GM18870 (cell line): ENCODE measurements around the gene LIG1.

ENCODE experiments used
- ATAC-seq: cut with Tn5 transposase; IDR thresholded peaks from one replicate; pipeline ENCODE4 v1.9.1; 2021; ENCODE audit warnings: moderate library complexity; ENCODE audit not compliant: unreplicated experiment

LIG1 gene

GRCh38 chr19:48182434-48182833 is 12.3 kb upstream of the LIG1 start:
- ATAC-seq = no peak

GRCh38 chr19:48181505-48181904 is 11.4 kb upstream of the LIG1 start:
- no peak for ATAC-seq

GRCh38 chr19:48176226-48176625 is 6.1 kb upstream of the LIG1 start:
- no peak for ATAC-seq

GRCh38 chr19:48175578-48175977 is 5.4 kb upstream of the LIG1 start:
- ATAC-seq = no peak

GRCh38 chr19:48174445-48175030 is 4.4 kb upstream of the LIG1 start:
- no peak for ATAC-seq

- no peak for ATAC-seq
Measured at GRCh38 chr19:48171710-48172109, 1.6 kb upstream of the LIG1 start.

- no peak for ATAC-seq
Measured at GRCh38 chr19:48170817-48171347, 738 bp upstream of the LIG1 start.

GRCh38 chr19:48169578-48169938 is 586 bp downstream of the LIG1 start:
- no peak for ATAC-seq

GRCh38 chr19:48168689-48169088 is 1.5 kb downstream of the LIG1 start:
- ATAC-seq = no peak

- no peak for ATAC-seq
Measured at GRCh38 chr19:48158210-48158790, 11.8 kb downstream of the LIG1 start.

GRCh38 chr19:48154003-48154402 is 16.1 kb downstream of the LIG1 start:
- no peak for ATAC-seq

- no peak for ATAC-seq
Measured at GRCh38 chr19:48152551-48152950, 17.6 kb downstream of the LIG1 start.

- ATAC-seq = no peak
Measured at GRCh38 chr19:48149430-48149829, 20.7 kb downstream of the LIG1 start.

GRCh38 chr19:48148576-48148975 is 21.6 kb downstream of the LIG1 start:
- ATAC-seq = no peak

GRCh38 chr19:48147597-48148175 is 22.5 kb downstream of the LIG1 start:
- no peak for ATAC-seq

- ATAC-seq = no peak
Measured at GRCh38 chr19:48139053-48139452, 31.1 kb downstream of the LIG1 start.

- no peak for ATAC-seq
Measured at GRCh38 chr19:48137411-48137810, 32.7 kb downstream of the LIG1 start.

- ATAC-seq = no peak
Measured at GRCh38 chr19:48136547-48136946, 33.6 kb downstream of the LIG1 start.

GRCh38 chr19:48135411-48135810 is 34.7 kb downstream of the LIG1 start:
- ATAC-seq = no peak

GRCh38 chr19:48133094-48133493 is 37.0 kb downstream of the LIG1 start:
- no peak for ATAC-seq

- ATAC-seq = no peak
Measured at GRCh38 chr19:48127561-48127960, 42.6 kb downstream of the LIG1 start.

GRCh38 chr19:48123907-48124651 is 46.1 kb downstream of the LIG1 start:
- ATAC-seq = no peak
